Keratinocyte (primary cell): Measurements from ENCODE around the gene MLXIP.

ENCODE experiments used
- EZH2 ChIP-seq: IDR thresholded peaks from one replicate; pipeline ENCODE4 v1.6.1; 2012; ENCODE audit warnings: inconsistent platforms, mild to moderate bottlenecking, low read length, moderate library complexity
- TF ChIP-seq, protein P1 (sequence below), 3 experiments: IDR thresholded peaks in 1 of 3; conservative IDR thresholded peaks in 1 of 3; optimal IDR thresholded peaks in 1 of 3; 2 replicates in 2 of 3; 3 replicates in 1 of 3; pipeline versions ENCODE3 to v1.5.1; 2011; ENCODE audit warnings: low read length in 3 of 3, mild to moderate bottlenecking in 3 of 3, moderate library complexity in 2 of 3, control low read depth in 1 of 3, inconsistent platforms in 1 of 3; ENCODE audit not compliant: insufficient read depth in 2 of 3; ENCODE audit errors: extremely low read depth in 1 of 3

DNA sequence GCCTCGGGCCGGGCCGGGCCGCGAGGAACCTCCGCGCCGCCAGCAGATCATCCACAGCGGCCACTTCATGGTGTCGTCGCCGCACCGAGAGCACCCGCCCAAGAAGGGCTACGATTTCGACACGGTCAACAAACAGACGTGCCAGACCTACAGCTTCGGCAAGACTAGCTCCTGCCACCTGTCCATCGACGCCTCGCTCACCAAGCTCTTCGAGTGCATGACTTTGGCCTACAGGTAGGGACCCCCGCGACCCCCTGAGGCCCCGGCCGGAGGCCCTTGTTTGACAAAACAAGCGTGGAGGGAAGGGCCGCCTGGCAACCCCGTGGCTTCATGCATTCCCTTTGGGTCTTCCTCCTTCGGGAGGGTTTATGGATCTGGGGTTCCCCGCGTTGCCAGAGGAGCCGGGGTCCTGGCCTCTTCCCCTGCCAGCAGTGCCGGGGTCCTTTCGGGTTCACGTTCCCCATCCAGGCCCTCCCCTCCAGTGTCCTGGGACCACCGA, 526 bp downstream of the MLXIP start:
- TF ChIP-seq, protein P1, sequence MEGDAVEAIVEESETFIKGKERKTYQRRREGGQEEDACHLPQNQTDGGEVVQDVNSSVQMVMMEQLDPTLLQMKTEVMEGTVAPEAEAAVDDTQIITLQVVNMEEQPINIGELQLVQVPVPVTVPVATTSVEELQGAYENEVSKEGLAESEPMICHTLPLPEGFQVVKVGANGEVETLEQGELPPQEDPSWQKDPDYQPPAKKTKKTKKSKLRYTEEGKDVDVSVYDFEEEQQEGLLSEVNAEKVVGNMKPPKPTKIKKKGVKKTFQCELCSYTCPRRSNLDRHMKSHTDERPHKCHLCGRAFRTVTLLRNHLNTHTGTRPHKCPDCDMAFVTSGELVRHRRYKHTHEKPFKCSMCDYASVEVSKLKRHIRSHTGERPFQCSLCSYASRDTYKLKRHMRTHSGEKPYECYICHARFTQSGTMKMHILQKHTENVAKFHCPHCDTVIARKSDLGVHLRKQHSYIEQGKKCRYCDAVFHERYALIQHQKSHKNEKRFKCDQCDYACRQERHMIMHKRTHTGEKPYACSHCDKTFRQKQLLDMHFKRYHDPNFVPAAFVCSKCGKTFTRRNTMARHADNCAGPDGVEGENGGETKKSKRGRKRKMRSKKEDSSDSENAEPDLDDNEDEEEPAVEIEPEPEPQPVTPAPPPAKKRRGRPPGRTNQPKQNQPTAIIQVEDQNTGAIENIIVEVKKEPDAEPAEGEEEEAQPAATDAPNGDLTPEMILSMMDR (optimal IDR thresholded peaks at IDR 0.05 in 1 of 3, IDR thresholded peaks at IDR 0.05 in 1 of 3, conservative IDR thresholded peaks at IDR 0.05 in 1 of 3; ENCODE audit: extremely low read depth in 1 of 3, insufficient read depth in 2 of 3, low read length in 3 of 3): no peak
- TF ChIP-seq EZH2: no peak
